IPS-11a (cell line): Measurements from ENCODE around the gene CUL1.
A peak's percentile ranks its signal among the peaks of the same experiment; 100 is the strongest.
"Not testable (repeated sequence)": the region's sequence is repeated elsewhere in the genome, so short reads cannot be mapped to it uniquely, and the experiment has no call there.

Experiments used
- H3K4me3 ChIP-seq: one replicate; pipeline ENCODE4 v1.5.1; 2013; ENCODE audit warnings: low read depth, low read length, control low read depth

CUL1 gene

GRCh38 chr7:148696787-148697186 is 1.9 kb upstream of the CUL1 start:
- H3K4me3 ChIP-seq = no peak overlapping the region

GRCh38 chr7:148697256-148698006 is 1.3 kb upstream of the CUL1 start:
- H3K4me3 ChIP-seq = peak overlapping the region; percentile 84

GRCh38 chr7:148698007-148698396 is 701 bp upstream of the CUL1 start:
- peak overlapping the region; percentile 84 for H3K4me3 ChIP-seq

GRCh38 chr7:148699024-148699781 is 500 bp downstream of the CUL1 start:
- H3K4me3 ChIP-seq = peak overlapping the region; percentile 84

GRCh38 chr7:148699782-148700629 is 1.3 kb downstream of the CUL1 start:
- peak overlapping the region; percentile 84 for H3K4me3 ChIP-seq

- H3K4me3 ChIP-seq = peak overlapping the region; percentile 84
Observed at GRCh38 chr7:148700661-148701064, 2.0 kb downstream of the CUL1 start.

GRCh38 chr7:148701414-148701813 is 2.7 kb downstream of the CUL1 start:
- H3K4me3 ChIP-seq = no peak overlapping the region

- H3K4me3 ChIP-seq = no peak overlapping the region
Observed at GRCh38 chr7:148702876-148703670, 4.4 kb downstream of the CUL1 start.

GRCh38 chr7:148703671-148703962 is 4.9 kb downstream of the CUL1 start:
- not testable (repeated sequence) for H3K4me3 ChIP-seq

GRCh38 chr7:148704189-148704588 is 5.5 kb downstream of the CUL1 start:
- H3K4me3 ChIP-seq = no peak overlapping the region

- no peak overlapping the region for H3K4me3 ChIP-seq
Observed at GRCh38 chr7:148704970-148705369, 6.3 kb downstream of the CUL1 start.

- H3K4me3 ChIP-seq = no peak overlapping the region
Observed at GRCh38 chr7:148706368-148706767, 7.7 kb downstream of the CUL1 start.

GRCh38 chr7:148708026-148708885 is 9.6 kb downstream of the CUL1 start:
- no peak overlapping the region for H3K4me3 ChIP-seq

GRCh38 chr7:148709014-148709413 is 10.3 kb downstream of the CUL1 start:
- H3K4me3 ChIP-seq = no peak overlapping the region

- not testable (repeated sequence) for H3K4me3 ChIP-seq
Observed at GRCh38 chr7:148710426-148710825, 11.7 kb downstream of the CUL1 start.

- H3K4me3 ChIP-seq = no peak overlapping the region
Observed at GRCh38 chr7:148711191-148712102, 12.7 kb downstream of the CUL1 start.

- no peak overlapping the region for H3K4me3 ChIP-seq
Observed at GRCh38 chr7:148712678-148713329, 14.1 kb downstream of the CUL1 start.

GRCh38 chr7:148714498-148714897 is 15.8 kb downstream of the CUL1 start:
- H3K4me3 ChIP-seq = no peak overlapping the region
